HepG2 (cell line): ENCODE measurements around the gene STOML1. TPM values are rescaled to one million over a fixed set of nuclear protein-coding genes. Genes with fewer than 3 reads are reported as not detected.

ENCODE experiments used
- BHLHE40 ChIP-seq: IDR thresholded peaks from 2 replicates; pipeline ENCODE4 v1.6.1; 2011; ENCODE audit warnings: low read length, improper control_type of control experiment
- FOXK2 ChIP-seq: fragments of 450-650 bp; IDR thresholded peaks from 2 replicates; pipeline ENCODE4 v1.6.1; 2016
- GFI1 ChIP-seq: sonication (generic); formaldehyde crosslinking; IDR thresholded peaks from 2 replicates; pipeline ENCODE4 v1.5.0; 2020; ENCODE audit warnings: missing genetic modification reagents, mild to moderate bottlenecking, borderline replicate concordance
- GLI4 ChIP-seq: sonication (generic); formaldehyde crosslinking; IDR thresholded peaks from 2 replicates; pipeline ENCODE4 v1.5.1; 2020; ENCODE audit warnings: missing genetic modification reagents, mild to moderate bottlenecking, moderate library complexity, borderline replicate concordance
- GMEB2 ChIP-seq: IDR thresholded peaks from 2 replicates; pipeline ENCODE4 v1.6.1; 2016; ENCODE audit warnings: missing biosample characterization, missing genetic modification reagents, low read depth
- IKZF4 ChIP-seq: sonication (generic); formaldehyde crosslinking; IDR thresholded peaks from 2 replicates; pipeline ENCODE4 v1.5.1; 2020; ENCODE audit warnings: borderline replicate concordance, mild to moderate bottlenecking, low read depth, missing genetic modification reagents; ENCODE audit errors: not compliant biosample characterization
- JUNB ChIP-seq: sonication (generic); formaldehyde crosslinking; IDR thresholded peaks from 2 replicates; pipeline ENCODE4 v1.8.0; 2022; ENCODE audit warnings: missing genetic modification reagents, mild to moderate bottlenecking, borderline replicate concordance
- KAT2B ChIP-seq: fragments of 150-350 bp; IDR thresholded peaks from 2 replicates; pipeline ENCODE4 v1.6.1; 2014; ENCODE audit warnings: low read depth, low read length, borderline replicate concordance
- KMT2B ChIP-seq: IDR thresholded peaks from 2 replicates; pipeline ENCODE4 v1.6.1; 2016; ENCODE audit warnings: missing genetic modification reagents, missing compliant biosample characterization
- MXD1 ChIP-seq: sonication (generic); formaldehyde crosslinking; IDR thresholded peaks from 2 replicates; pipeline ENCODE4 v1.4.0; 2020; ENCODE audit warnings: mild to moderate bottlenecking, missing genetic modification reagents
- NFE2L2 ChIP-seq: fragments of 150-350 bp; IDR thresholded peaks from 2 replicates; pipeline ENCODE4 v1.6.1; 2014; ENCODE audit warnings: low read length
- RCOR2 ChIP-seq: IDR thresholded peaks from 2 replicates; pipeline ENCODE4 v1.6.1; 2016; ENCODE audit warnings: missing biosample characterization, missing genetic modification reagents
- SIN3B ChIP-seq: fragments of 150-350 bp; IDR thresholded peaks from 2 replicates; pipeline ENCODE4 v1.6.1; 2014; ENCODE audit warnings: low read length
- SNAPC2 ChIP-seq: sonication (generic); formaldehyde crosslinking; IDR thresholded peaks from 2 replicates; pipeline ENCODE4 v1.8.1; 2022; ENCODE audit warnings: mild to moderate bottlenecking, missing genetic modification reagents
- TRAFD1 ChIP-seq: sonication (generic); formaldehyde crosslinking; IDR thresholded peaks from 2 replicates; pipeline ENCODE4 v1.5.1; 2020; ENCODE audit warnings: missing genetic modification reagents, mild to moderate bottlenecking, borderline replicate concordance
- TRIM22 ChIP-seq: fragments of 450-650 bp; IDR thresholded peaks from 2 replicates; pipeline ENCODE4 v1.6.1; 2017
- U2AF2 ChIP-seq: fragments of 200-400 bp; formaldehyde crosslinking; IDR thresholded peaks from 2 replicates; pipeline ENCODE4 v1.6.1; 2017; ENCODE audit warnings: low read depth, mild to moderate bottlenecking, low read length
- ZFP36 ChIP-seq: fragments of 150-350 bp; IDR thresholded peaks from 2 replicates; pipeline ENCODE4 v1.6.1; 2018; ENCODE audit warnings: borderline replicate concordance, low read length, low read depth; ENCODE audit not compliant: partially characterized antibody
- ZFP91 ChIP-seq: sonication (generic); formaldehyde crosslinking; IDR thresholded peaks from 2 replicates; pipeline ENCODE4 v1.9.0; 2022; ENCODE audit warnings: missing genetic modification reagents, mild to moderate bottlenecking, borderline replicate concordance
- ZFY ChIP-seq: sonication (generic); formaldehyde crosslinking; IDR thresholded peaks from 2 replicates; pipeline ENCODE4 v1.4.0; 2020; ENCODE audit warnings: missing genetic modification reagents
- ZNF101 ChIP-seq: sonication (generic); formaldehyde crosslinking; IDR thresholded peaks from 2 replicates; pipeline ENCODE4 v1.4.0; 2020; ENCODE audit warnings: mild to moderate bottlenecking, low read depth, missing genetic modification reagents, borderline replicate concordance
- ZNF33A ChIP-seq: sonication (generic); formaldehyde crosslinking; IDR thresholded peaks from 2 replicates; pipeline ENCODE4 v1.5.1; 2020; ENCODE audit warnings: missing genetic modification reagents, mild to moderate bottlenecking, moderate library complexity, borderline replicate concordance
- ZNF530 ChIP-seq: sonication (generic); formaldehyde crosslinking; IDR thresholded peaks from 2 replicates; pipeline ENCODE4 v1.5.0; 2020; ENCODE audit warnings: low read depth, mild to moderate bottlenecking, missing genetic modification reagents
- ZNF576 ChIP-seq: sonication (generic); formaldehyde crosslinking; IDR thresholded peaks from 2 replicates; pipeline ENCODE4 v1.4.0; 2020; ENCODE audit warnings: mild to moderate bottlenecking, missing genetic modification reagents
- ZNF7 ChIP-seq: IDR thresholded peaks from 2 replicates; pipeline ENCODE4 v1.6.1; 2016; ENCODE audit warnings: missing biosample characterization, missing genetic modification reagents
- polyA plus RNA-seq, 8 experiments: library from polyadenylated mRNA; depleted of rRNA in 3 of 8; stranded (reverse) in 7 of 8; unstranded in 1 of 8; fragments of >200 nt; fragmentation: Illumina TruSeq in 4 of 8; extraction: Trizol in 4 of 8; gene quantifications; 2 replicates each; pipeline versions ENCODE4 v1.2.1 to v1.2.3, GENCODE V29; 2011 to 2016; ENCODE audit warnings: low read depth in 4 of 8, missing spikeins in 1 of 8, mixed read lengths in 1 of 8; ENCODE audit not compliant: insufficient read depth in 1 of 8
- total RNA-seq, 5 experiments: library from RNA; depleted of rRNA; stranded (reverse); fragments of >200 nt; fragmentation: Illumina TruSeq; extraction: Trizol; gene quantifications; 2 replicates each; pipeline ENCODE4 v1.2.3, GENCODE V29; 2016; ENCODE audit warnings: low read depth in 1 of 5

STOML1 gene
- total and polyA plus RNA-seq, 2 of the 13 experiments (the other 11 are each of a cell fraction or from before 2014, with no cell fraction given) = 3.5 to 3.7 TPM

- TF ChIP-seq ZNF7 (CRISPR knock-in tag) = no peak
- no peak for TF ChIP-seq TRIM22
- no peak for TF ChIP-seq GMEB2
- TF ChIP-seq SNAPC2 (CRISPR knock-in tag) = no peak
- TF ChIP-seq RCOR2 = no peak
- no peak for TF ChIP-seq JUNB (CRISPR knock-in tag)
- TF ChIP-seq MXD1 (CRISPR knock-in tag) = no peak
- TF ChIP-seq FOXK2 = no peak
- no peak for TF ChIP-seq ZNF576
- no peak for TF ChIP-seq ZNF33A (CRISPR knock-in tag)
- TF ChIP-seq NFE2L2 = no peak
- TF ChIP-seq IKZF4 = no peak
- TF ChIP-seq BHLHE40 = no peak
- no peak; the same call in 1 of the 2 replicates for TF ChIP-seq ZFP91
- TF ChIP-seq U2AF2 = no peak
- no peak for TF ChIP-seq ZNF530
- no peak for TF ChIP-seq GLI4 (CRISPR knock-in tag)
- no peak; the same call in 1 of the 2 replicates for TF ChIP-seq TRAFD1 (CRISPR knock-in tag)
- TF ChIP-seq KMT2B = no peak
- no peak for TF ChIP-seq SIN3B
- no peak for TF ChIP-seq ZFP36
- no peak for TF ChIP-seq KAT2B
- no peak for TF ChIP-seq ZNF101 (CRISPR knock-in tag)
- no peak for TF ChIP-seq ZFY (CRISPR knock-in tag)
- no peak for TF ChIP-seq GFI1 (CRISPR knock-in tag)
Measured at GRCh38 chr15:73994413-73994883, 2.4 kb upstream of the STOML1 start, which contains the start of gene PML (continued).
